Hepatocyte (in vitro differentiated cells): ENCODE results near the gene CINP. TPM values are rescaled to one million over a fixed set of nuclear protein-coding genes. Genes with fewer than 3 reads are reported as not detected.
A peak's percentile ranks its signal among the peaks of the same experiment; 100 is the strongest.

Experiments used
- DNase-seq: peaks from one replicate; pipeline ENCODE4 v3.0.0-alpha.2; 2016; ENCODE audit warnings: low spot score
- H2AFZ ChIP-seq: fragments of 200-600 bp; sonication (generic); 2 replicates; pipeline ENCODE4 v1.6.0; 2016; ENCODE audit warnings: antibody characterized with exemption, mild to moderate bottlenecking
- H3K27ac ChIP-seq: fragments of 200-600 bp; sonication (generic); 2 replicates; pipeline ENCODE4 v1.5.1; 2016; ENCODE audit warnings: mild to moderate bottlenecking
- H3K27me3 ChIP-seq: fragments of 200-600 bp; sonication (generic); 2 replicates; pipeline ENCODE4 v1.6.1; 2016
- H3K36me3 ChIP-seq: fragments of 200-600 bp; sonication (generic); replicated peaks from 2 replicates; pipeline ENCODE4 v1.5.1; 2016; ENCODE audit warnings: low read depth; ENCODE audit not compliant: insufficient read depth
- H3K4me1 ChIP-seq: fragments of 200-600 bp; sonication (generic); 2 replicates; pipeline ENCODE4 v1.5.1; 2016; ENCODE audit warnings: mild to moderate bottlenecking, moderate library complexity; ENCODE audit not compliant: insufficient read depth
- H3K4me2 ChIP-seq: fragments of 200-600 bp; sonication (generic); 2 replicates; pipeline ENCODE4 v1.6.0; 2016
- H3K4me3 ChIP-seq: fragments of 200-600 bp; sonication (generic); 2 replicates; pipeline ENCODE4 v1.5.1; 2016; ENCODE audit warnings: mild to moderate bottlenecking
- H3K79me2 ChIP-seq: fragments of 200-600 bp; sonication (generic); 2 replicates; pipeline ENCODE4 v1.6.0; 2017; ENCODE audit warnings: mild to moderate bottlenecking
- H3K9me2 ChIP-seq: fragments of 200-600 bp; sonication (generic); replicated peaks from 2 replicates; pipeline ENCODE4 v1.6.0; 2017; ENCODE audit warnings: mild to moderate bottlenecking; ENCODE audit not compliant: insufficient read depth
- H3K9me3 ChIP-seq: fragments of 200-600 bp; sonication (generic); 2 replicates; pipeline ENCODE4 v1.5.1; 2016; ENCODE audit warnings: low read depth, mild to moderate bottlenecking
- H4K20me1 ChIP-seq: fragments of 200-600 bp; sonication (generic); 2 replicates; pipeline ENCODE4 v1.6.0; 2016; ENCODE audit warnings: mild to moderate bottlenecking; ENCODE audit not compliant: insufficient read depth, poor library complexity, severe bottlenecking
- EZH2 ChIP-seq: fragments of 200-600 bp; sonication (generic); IDR thresholded peaks from 2 replicates; pipeline ENCODE4 v1.6.1; 2016; ENCODE audit warnings: antibody characterized with exemption, mild to moderate bottlenecking, borderline replicate concordance
- EZH2phosphoT487 ChIP-seq: fragments of 200-600 bp; sonication (generic); IDR thresholded peaks from one replicate; pipeline ENCODE4 v1.6.1; 2018; ENCODE audit warnings: antibody characterized with exemption, mild to moderate bottlenecking, low read depth, moderate library complexity; ENCODE audit not compliant: unreplicated experiment, severe bottlenecking
- WGBS: methylation state at CpG from one replicate; pipeline ENCODE4 v1.1.6; 2016; ENCODE audit warnings: low lambda C conversion rate; ENCODE audit errors: missing lambda C conversion rate; 5-methylcytosine and 5-hydroxymethylcytosine counted together
- polyA plus RNA-seq: library from polyadenylated mRNA; unstranded; fragments of >200 nt; fragmentation: Nextera tagmentation; extraction: Ambion mirVana; gene quantifications from 2 replicates; pipeline ENCODE4 v1.2.1, GENCODE V29; 2016
- total RNA-seq: library from RNA; depleted of rRNA; stranded (reverse); fragments of >200 nt; gene quantifications from 2 replicates; pipeline ENCODE4 v1.2.3, GENCODE V29; 2014
- TF ChIP-seq, protein P1 (sequence below): fragments of 200-600 bp; sonication (generic); IDR thresholded peaks from 2 replicates; pipeline ENCODE4 v1.5.1; 2016; ENCODE audit warnings: antibody characterized with exemption, mild to moderate bottlenecking; ENCODE audit not compliant: poor library complexity

Gene CINP
- total and polyA plus RNA-seq, 2 experiments from 2014 or later, result 22.9 to 40.2 TPM

- TF ChIP-seq EZH2phosphoT487 (no peak), EZH2 (no peak)
- TF ChIP-seq, protein P1, sequence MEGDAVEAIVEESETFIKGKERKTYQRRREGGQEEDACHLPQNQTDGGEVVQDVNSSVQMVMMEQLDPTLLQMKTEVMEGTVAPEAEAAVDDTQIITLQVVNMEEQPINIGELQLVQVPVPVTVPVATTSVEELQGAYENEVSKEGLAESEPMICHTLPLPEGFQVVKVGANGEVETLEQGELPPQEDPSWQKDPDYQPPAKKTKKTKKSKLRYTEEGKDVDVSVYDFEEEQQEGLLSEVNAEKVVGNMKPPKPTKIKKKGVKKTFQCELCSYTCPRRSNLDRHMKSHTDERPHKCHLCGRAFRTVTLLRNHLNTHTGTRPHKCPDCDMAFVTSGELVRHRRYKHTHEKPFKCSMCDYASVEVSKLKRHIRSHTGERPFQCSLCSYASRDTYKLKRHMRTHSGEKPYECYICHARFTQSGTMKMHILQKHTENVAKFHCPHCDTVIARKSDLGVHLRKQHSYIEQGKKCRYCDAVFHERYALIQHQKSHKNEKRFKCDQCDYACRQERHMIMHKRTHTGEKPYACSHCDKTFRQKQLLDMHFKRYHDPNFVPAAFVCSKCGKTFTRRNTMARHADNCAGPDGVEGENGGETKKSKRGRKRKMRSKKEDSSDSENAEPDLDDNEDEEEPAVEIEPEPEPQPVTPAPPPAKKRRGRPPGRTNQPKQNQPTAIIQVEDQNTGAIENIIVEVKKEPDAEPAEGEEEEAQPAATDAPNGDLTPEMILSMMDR, result no peak
- Histone ChIP-seq H3K9me2 (no peaks in the 10 kb centered on the region), H3K36me3 (no peaks in the 10 kb centered on the region), H3K9me3 (no peaks in the 10 kb centered on the region), H3K27ac (peak overlapping the region; percentile 90), H3K27me3 (no peaks in the 10 kb centered on the region), H3K4me1 (peaks cover 21% of the 10 kb centered on the region), H2AFZ (peak overlapping the region; percentile 98), H3K79me2 (peaks cover 13% of the 10 kb centered on the region), H3K4me2 (peak overlapping the region; percentile 91), H3K4me3 (peak overlapping the region; percentile 53), H4K20me1 (no peaks in the 10 kb centered on the region)
- DNase-seq, result peak; percentile 67
- 12% methylated on average over 10 of the region's 10 CpGs for WGBS
Measured at GRCh38 chr14:102316338-102316742, 46.4 kb downstream of the CINP start.

GRCh38 chr14:102315121-102315520, 47.6 kb downstream of the CINP start:
- 79% methylated on average over 6 of the region's 6 CpGs for WGBS
- TF ChIP-seq EZH2, result no peak
- TF ChIP-seq, protein P1, result no peak
- TF ChIP-seq EZH2phosphoT487, result no peak

GRCh38 chr14:102314242-102315011, 48.3 kb downstream of the CINP start:
- TF ChIP-seq EZH2phosphoT487, result no peak
- TF ChIP-seq, protein P1, result peak; percentile 99
- Histone ChIP-seq H3K36me3 (no peaks in the 10 kb centered on the region), H3K9me3 (no peaks in the 10 kb centered on the region), H3K4me1 (peaks cover 11% of the 10 kb centered on the region), H3K27me3 (no peaks in the 10 kb centered on the region), H2AFZ (peak overlapping the region; percentile 67), H4K20me1 (no peaks in the 10 kb centered on the region), H3K79me2 (peaks cover 7% of the 10 kb centered on the region), H3K27ac (no peak overlapping the region), H3K4me3 (peak overlapping the region; percentile 63), H3K9me2 (no peaks in the 10 kb centered on the region), H3K4me2 (peak overlapping the region; percentile 90)
- 9% methylated on average over 52 of the region's 52 CpGs for WGBS
- peak; percentile 91 for DNase-seq

More at GRCh38 chr14:102315121-102315520, 47.6 kb downstream of the CINP start:
- Histone ChIP-seq H3K79me2 (peaks cover 7% of the 10 kb centered on the region), H3K9me2 (no peaks in the 10 kb centered on the region), H3K36me3 (no peaks in the 10 kb centered on the region), H3K27me3 (no peaks in the 10 kb centered on the region), H3K4me3 (no peak overlapping the region), H3K4me2 (peak overlapping the region; percentile 90), H4K20me1 (no peaks in the 10 kb centered on the region), H3K27ac (no peak overlapping the region), H3K9me3 (no peaks in the 10 kb centered on the region), H3K4me1 (peaks cover 11% of the 10 kb centered on the region), H2AFZ (no peak overlapping the region)
- DNase-seq, result no peak
